HG03571 (cell line): Measurements from ENCODE around the gene JPT1.
"Not testable (repeated sequence)": the region's sequence is repeated elsewhere in the genome, so short reads cannot be mapped to it uniquely, and the experiment has no call there.

ENCODE experiments used
- ATAC-seq: cut with Tn5 transposase; IDR thresholded peaks from one replicate; pipeline ENCODE4 v1.9.1; 2021; ENCODE audit not compliant: unreplicated experiment

JPT1 gene

GRCh38 chr17:75158480-75158879 is 4.2 kb upstream of the JPT1 start:
- ATAC-seq, result not testable (repeated sequence)

- no peak for ATAC-seq
Measured at GRCh38 chr17:75155191-75155601, 884 bp upstream of the JPT1 start.

GRCh38 chr17:75153780-75154194 is 525 bp downstream of the JPT1 start:
- peak; percentile 3 for ATAC-seq

GRCh38 chr17:75152922-75153779 is 1.2 kb downstream of the JPT1 start:
- ATAC-seq, result no peak

GRCh38 chr17:75152523-75152921 is 1.8 kb downstream of the JPT1 start:
- ATAC-seq, result no peak

GRCh38 chr17:75151930-75152329 is 2.4 kb downstream of the JPT1 start:
- ATAC-seq, result no peak

- ATAC-seq, result no peak
Measured at GRCh38 chr17:75147878-75148546, 6.3 kb downstream of the JPT1 start.

- ATAC-seq, result no peak
Measured at GRCh38 chr17:75146592-75146991, 7.7 kb downstream of the JPT1 start.

- no peak for ATAC-seq
Measured at GRCh38 chr17:75144816-75145512, 9.3 kb downstream of the JPT1 start.

- ATAC-seq, result no peak
Measured at GRCh38 chr17:75142236-75142971, 11.9 kb downstream of the JPT1 start.

- no peak for ATAC-seq
Measured at GRCh38 chr17:75138519-75138918, 15.8 kb downstream of the JPT1 start.

GRCh38 chr17:75137762-75138161 is 16.6 kb downstream of the JPT1 start:
- not testable (repeated sequence) for ATAC-seq

GRCh38 chr17:75135946-75136345 is 18.4 kb downstream of the JPT1 start:
- ATAC-seq, result no peak

GRCh38 chr17:75135452-75135851 is 18.9 kb downstream of the JPT1 start:
- no peak for ATAC-seq

- not testable (repeated sequence) for ATAC-seq
Measured at GRCh38 chr17:75133607-75134347, 20.5 kb downstream of the JPT1 start.

- no peak for ATAC-seq
Measured at GRCh38 chr17:75133001-75133400, 21.3 kb downstream of the JPT1 start.

- not testable (repeated sequence) for ATAC-seq
Measured at GRCh38 chr17:75132018-75133000, 22.0 kb downstream of the JPT1 start.

- ATAC-seq, result peak; percentile 75
Measured at GRCh38 chr17:75131278-75132017, 22.9 kb downstream of the JPT1 start, which contains the start of gene NT5C. TSS of gene NT5C (minus strand) at chr17:75131742. CDS start at chr17:75131707, 35 bp downstream.
